Cardiac fibroblast (primary cell): ENCODE measurements around the gene MARCHF6.
"Not testable (repeated sequence)": the region's sequence is repeated elsewhere in the genome, so short reads cannot be mapped to it uniquely, and the experiment has no call there.

Experiments
- DNase-seq, 2 donors: peaks; one replicate each; pipeline versions ENCODE4 v3.0.0 to v3.0.0-alpha.2; 2010; ENCODE audit warnings: low read depth in 2 of 2
- H3K4me3 ChIP-seq, 2 donors: replicated peaks in 1 of 2; 1 replicate in 1 of 2; 2 replicates in 1 of 2; pipeline ENCODE4 v1.5.1; 2011; ENCODE audit warnings: low read depth in 2 of 2, low read length in 2 of 2, mild to moderate bottlenecking in 2 of 2, moderate library complexity in 1 of 2
- TF ChIP-seq, protein P1 (sequence below): IDR thresholded peaks from one replicate; pipeline ENCODE4 v1.5.1; 2011; ENCODE audit warnings: low read depth, mild to moderate bottlenecking, low read length, inconsistent platforms

The MARCHF6 gene

GRCh38 chr5:10384483-10384882, 31.0 kb downstream of the MARCHF6 start:
- TF ChIP-seq, protein P1, sequence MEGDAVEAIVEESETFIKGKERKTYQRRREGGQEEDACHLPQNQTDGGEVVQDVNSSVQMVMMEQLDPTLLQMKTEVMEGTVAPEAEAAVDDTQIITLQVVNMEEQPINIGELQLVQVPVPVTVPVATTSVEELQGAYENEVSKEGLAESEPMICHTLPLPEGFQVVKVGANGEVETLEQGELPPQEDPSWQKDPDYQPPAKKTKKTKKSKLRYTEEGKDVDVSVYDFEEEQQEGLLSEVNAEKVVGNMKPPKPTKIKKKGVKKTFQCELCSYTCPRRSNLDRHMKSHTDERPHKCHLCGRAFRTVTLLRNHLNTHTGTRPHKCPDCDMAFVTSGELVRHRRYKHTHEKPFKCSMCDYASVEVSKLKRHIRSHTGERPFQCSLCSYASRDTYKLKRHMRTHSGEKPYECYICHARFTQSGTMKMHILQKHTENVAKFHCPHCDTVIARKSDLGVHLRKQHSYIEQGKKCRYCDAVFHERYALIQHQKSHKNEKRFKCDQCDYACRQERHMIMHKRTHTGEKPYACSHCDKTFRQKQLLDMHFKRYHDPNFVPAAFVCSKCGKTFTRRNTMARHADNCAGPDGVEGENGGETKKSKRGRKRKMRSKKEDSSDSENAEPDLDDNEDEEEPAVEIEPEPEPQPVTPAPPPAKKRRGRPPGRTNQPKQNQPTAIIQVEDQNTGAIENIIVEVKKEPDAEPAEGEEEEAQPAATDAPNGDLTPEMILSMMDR = no peak
- H3K4me3 ChIP-seq = no peak overlapping the region
- peak in 1 of 2 donors; percentile 16 for DNase-seq

GRCh38 chr5:10387690-10388089, 34.2 kb downstream of the MARCHF6 start:
- peak; percentile 70 to 77 for DNase-seq
- no peak overlapping the region for H3K4me3 ChIP-seq
- TF ChIP-seq, protein P1 = no peak

- TF ChIP-seq, protein P1 = no peak
- DNase-seq = no peak
These were observed 37.6 kb downstream of the MARCHF6 start for GRCh38 chr5:10391130-10391529.

GRCh38 chr5:10392567-10393328, 39.3 kb downstream of the MARCHF6 start:
- peak; percentile 26 to 51 for DNase-seq
- H3K4me3 ChIP-seq = not testable (repeated sequence)

More at GRCh38 chr5:10391130-10391529, 37.6 kb downstream of the MARCHF6 start:
- H3K4me3 ChIP-seq = no peak overlapping the region

DNA sequence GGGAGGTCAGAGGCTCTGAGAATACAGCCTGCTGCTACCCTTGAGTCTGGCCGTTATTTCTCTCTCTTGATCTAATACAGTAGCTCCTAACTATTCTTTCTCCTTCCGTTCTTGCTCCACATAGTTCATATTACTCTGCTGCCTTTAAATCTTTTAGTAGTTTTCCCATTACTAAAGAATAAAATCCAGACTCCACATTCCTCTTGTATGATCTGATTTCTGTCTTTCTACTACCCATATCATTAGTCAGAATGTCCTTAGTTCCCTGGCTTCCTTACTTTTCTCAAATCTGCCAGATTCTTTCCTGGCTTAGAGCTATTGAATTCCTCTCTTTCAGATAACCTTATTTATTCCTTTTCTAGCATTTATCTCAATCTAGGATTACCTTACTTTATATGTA, 40.0 kb downstream of the MARCHF6 start:
- H3K4me3 ChIP-seq = no peak overlapping the region
- TF ChIP-seq, protein P1 = no peak
- peak; percentile 11 to 33 for DNase-seq

DNA sequence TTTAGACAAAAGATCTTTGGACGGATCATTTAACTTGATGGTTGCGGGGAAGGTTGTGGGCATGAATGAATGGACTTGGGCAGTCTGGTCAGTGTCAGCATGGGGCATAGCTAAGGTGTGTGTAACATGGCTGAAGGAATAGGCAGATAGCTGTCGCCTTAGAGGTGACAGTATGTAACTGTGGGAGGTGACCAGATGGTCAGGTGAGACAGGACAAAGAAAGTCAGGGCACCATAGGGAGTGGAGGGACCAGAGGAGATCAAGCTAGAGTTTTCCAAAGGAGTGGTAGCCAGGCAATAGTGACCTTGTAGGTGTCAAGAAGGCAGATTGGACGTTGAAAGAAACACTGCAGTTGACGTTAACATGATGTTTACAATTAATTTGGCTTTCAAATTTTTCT, 43.1 kb downstream of the MARCHF6 start:
- DNase-seq = no peak
- TF ChIP-seq, protein P1 = no peak
- H3K4me3 ChIP-seq = no peak overlapping the region

- no peak overlapping the region for H3K4me3 ChIP-seq
- no peak for DNase-seq
- TF ChIP-seq, protein P1 = no peak
These were observed 46.3 kb downstream of the MARCHF6 start for GRCh38 chr5:10399839-10400238.
